Activated naive CD4-positive, alpha-beta T cell treated with anti-CD3 and anti-CD28 coated beads, Interleukin-2, amount 50 U/mL, for 24 hours (primary cell): Measurements from ENCODE around the gene AHCYL1.
A peak's percentile ranks its signal among the peaks of the same experiment; 100 is the strongest.

Source experiments
- H3K27ac Mint-ChIP-seq: one replicate; pipeline ENCODE4 v1.8.0; 2021; ENCODE audit warnings: mild to moderate bottlenecking, mixed read lengths
- H3K27me3 Mint-ChIP-seq: one replicate; pipeline ENCODE4 v1.8.0; 2021; ENCODE audit warnings: mixed read lengths
- H3K36me3 Mint-ChIP-seq: one replicate; pipeline ENCODE4 v1.8.0; 2021; ENCODE audit warnings: mixed read lengths
- H3K4me1 Mint-ChIP-seq: one replicate; pipeline ENCODE4 v1.8.0; 2021; ENCODE audit warnings: mixed read lengths
- H3K4me3 Mint-ChIP-seq: one replicate; pipeline ENCODE4 v1.8.0; 2021; ENCODE audit warnings: mild to moderate bottlenecking, mixed read lengths
- H3K9me3 Mint-ChIP-seq: one replicate; pipeline ENCODE4 v1.8.0; 2021; ENCODE audit warnings: mixed read lengths

Gene AHCYL1

DNA sequence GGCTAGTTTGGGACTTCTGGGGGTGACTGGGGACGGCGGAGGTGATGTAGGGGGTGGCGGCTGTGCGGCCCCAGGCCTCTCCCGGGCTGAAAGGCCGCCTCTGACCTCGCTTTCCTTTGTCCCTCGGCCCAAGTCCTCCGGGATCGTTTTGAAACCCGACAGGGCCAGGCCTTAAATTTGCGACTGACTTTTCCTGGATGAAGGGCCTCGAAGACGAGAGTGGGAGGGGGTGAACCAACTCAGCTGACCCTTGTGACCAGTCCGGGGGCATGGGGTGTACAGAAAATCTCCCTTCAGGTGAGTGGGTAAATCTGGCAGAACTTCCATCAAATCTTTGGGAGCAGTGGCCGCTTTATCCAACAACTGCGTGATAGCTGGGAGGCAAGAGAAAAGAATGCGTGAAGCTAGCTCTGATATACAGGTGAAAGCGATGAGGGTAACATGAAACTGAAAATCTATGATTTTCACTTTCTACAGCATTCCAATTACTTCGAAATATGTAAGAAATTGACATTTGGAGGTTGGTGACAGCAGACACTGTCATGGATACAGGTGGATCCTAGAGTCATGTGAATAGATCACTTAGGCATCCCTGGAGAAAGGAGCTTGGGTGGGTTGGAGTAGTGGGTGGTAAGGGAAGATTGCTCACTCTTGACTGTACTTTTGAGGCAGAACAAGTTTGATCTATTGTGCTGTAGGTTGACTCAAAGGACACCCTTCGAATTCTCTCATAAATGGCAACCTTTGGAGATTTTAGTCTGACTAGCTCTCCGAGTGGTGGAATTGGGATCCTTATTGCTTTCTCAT is 885 bp downstream of the AHCYL1 start:
- no peaks in the 10 kb centered on the region for H3K9me3 Mint-ChIP-seq
- H3K27ac Mint-ChIP-seq = peak overlapping the region; percentile 98
- peak overlapping the region; percentile 99 for H3K4me3 Mint-ChIP-seq
- H3K4me1 Mint-ChIP-seq = peaks cover 50% of the 10 kb centered on the region
- peaks cover 1% of the 10 kb centered on the region for H3K36me3 Mint-ChIP-seq
- no peaks in the 10 kb centered on the region for H3K27me3 Mint-ChIP-seq

GRCh38 chr1:109986054-109986444 is 1.5 kb downstream of the AHCYL1 start:
- no peaks in the 10 kb centered on the region for H3K9me3 Mint-ChIP-seq
- peak overlapping the region; percentile 98 for H3K27ac Mint-ChIP-seq
- no peaks in the 10 kb centered on the region for H3K27me3 Mint-ChIP-seq
- H3K4me1 Mint-ChIP-seq = peaks cover 54% of the 10 kb centered on the region
- H3K36me3 Mint-ChIP-seq = peaks cover 1% of the 10 kb centered on the region
- H3K4me3 Mint-ChIP-seq = peak overlapping the region; percentile 99

DNA sequence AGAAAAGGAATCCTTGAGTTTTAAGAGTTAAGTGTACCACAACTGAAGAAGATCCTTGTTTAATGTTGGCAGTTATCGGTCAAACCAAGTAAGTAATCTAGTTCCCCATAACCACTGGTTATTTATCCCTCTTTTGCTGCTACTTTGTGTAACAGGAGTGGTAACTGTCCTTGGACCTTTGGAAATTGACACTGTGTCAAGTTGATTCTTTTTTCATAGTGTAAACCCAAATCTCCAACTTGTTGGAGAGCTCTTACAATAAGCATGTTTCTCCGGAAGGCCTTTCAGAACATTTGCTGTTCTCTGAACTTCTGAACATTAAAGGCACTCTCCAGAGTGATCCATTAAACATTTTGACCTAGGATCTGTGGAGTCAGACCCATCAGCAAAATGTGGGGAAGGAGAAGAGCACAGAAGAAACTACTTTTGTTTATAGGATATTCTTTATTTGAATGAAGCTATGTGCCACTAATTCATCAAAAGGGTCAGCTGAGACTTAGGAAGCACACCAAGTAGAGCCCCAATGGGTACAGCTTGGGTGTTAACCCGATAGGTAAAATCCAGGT is 3.9 kb downstream of the AHCYL1 start:
- peaks cover 68% of the 10 kb centered on the region for H3K4me1 Mint-ChIP-seq
- no peak overlapping the region for H3K27ac Mint-ChIP-seq
- no peaks in the 10 kb centered on the region for H3K27me3 Mint-ChIP-seq
- H3K36me3 Mint-ChIP-seq = peaks cover 4% of the 10 kb centered on the region
- no peak overlapping the region for H3K4me3 Mint-ChIP-seq
- no peaks in the 10 kb centered on the region for H3K9me3 Mint-ChIP-seq

DNA sequence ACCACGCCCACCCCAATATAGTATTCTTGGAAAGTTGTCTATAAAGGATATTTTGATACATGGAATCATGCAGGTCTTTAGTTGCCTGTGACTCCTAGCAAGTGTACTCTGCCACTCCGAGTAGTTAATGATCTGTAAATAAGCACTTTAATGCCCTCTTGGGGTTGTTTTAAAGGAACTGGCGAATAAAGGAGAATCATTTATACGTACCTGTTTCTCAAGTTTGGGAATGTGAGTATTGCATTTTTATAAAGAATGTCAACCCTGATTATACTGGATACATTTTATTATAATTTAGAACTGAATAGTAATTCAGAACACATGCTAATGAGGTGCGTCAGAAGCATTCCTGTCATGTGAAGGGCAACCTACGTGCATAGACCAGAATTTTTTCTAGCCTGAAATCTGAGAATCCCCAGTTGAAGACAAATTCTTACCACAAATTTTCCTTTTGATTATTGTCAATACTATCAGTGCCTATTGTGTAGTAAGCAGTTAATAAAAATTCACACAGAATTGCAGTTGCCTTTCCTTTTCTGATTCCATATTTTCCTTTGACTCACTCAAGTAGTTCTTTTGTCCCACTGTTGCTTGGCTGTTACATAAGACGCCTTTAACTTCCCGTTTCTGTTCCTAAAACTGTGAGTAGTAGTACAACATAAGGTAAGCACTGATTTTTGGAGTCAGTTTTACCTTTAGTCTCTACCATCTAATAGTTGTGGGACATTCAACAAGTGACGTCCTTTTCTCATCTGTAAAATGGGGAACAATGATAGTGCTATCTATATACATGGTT is 5.1 kb downstream of the AHCYL1 start:
- H3K4me3 Mint-ChIP-seq = no peak overlapping the region
- peaks cover 67% of the 10 kb centered on the region for H3K4me1 Mint-ChIP-seq
- no peaks in the 10 kb centered on the region for H3K9me3 Mint-ChIP-seq
- H3K27me3 Mint-ChIP-seq = no peaks in the 10 kb centered on the region
- peaks cover 4% of the 10 kb centered on the region for H3K36me3 Mint-ChIP-seq
- H3K27ac Mint-ChIP-seq = no peak overlapping the region

GRCh38 chr1:109990302-109990653 is 5.7 kb downstream of the AHCYL1 start:
- peaks cover 66% of the 10 kb centered on the region for H3K4me1 Mint-ChIP-seq
- H3K27me3 Mint-ChIP-seq = no peaks in the 10 kb centered on the region
- peaks cover 4% of the 10 kb centered on the region for H3K36me3 Mint-ChIP-seq
- no peak overlapping the region for H3K4me3 Mint-ChIP-seq
- H3K27ac Mint-ChIP-seq = no peak overlapping the region
- H3K9me3 Mint-ChIP-seq = no peaks in the 10 kb centered on the region

DNA sequence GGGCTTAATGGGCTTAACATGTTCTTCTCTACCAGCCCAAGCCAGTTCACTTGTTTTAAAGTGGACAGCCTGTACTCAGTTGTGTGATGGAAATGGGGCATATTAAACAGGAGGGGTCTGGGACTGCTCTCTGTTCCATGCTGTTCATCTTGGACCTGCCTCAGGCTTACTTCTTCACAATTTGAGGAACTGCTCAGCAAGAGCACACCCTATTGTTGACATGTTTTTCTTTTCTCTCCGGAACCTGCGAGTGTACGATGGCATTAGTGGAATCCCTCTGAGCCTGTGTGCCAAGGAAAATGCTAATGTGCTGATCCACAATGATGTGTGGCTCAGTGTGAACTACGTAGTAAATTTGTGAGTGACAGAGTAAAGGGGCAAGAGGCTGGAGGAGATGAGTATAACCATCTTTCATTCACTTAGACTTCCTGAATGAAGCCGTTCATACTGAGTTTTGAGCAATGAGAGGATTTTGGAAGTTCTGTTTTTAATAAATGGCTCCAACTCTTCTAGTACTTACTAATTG is 6.9 kb downstream of the AHCYL1 start:
- H3K27ac Mint-ChIP-seq = no peak overlapping the region
- no peaks in the 10 kb centered on the region for H3K9me3 Mint-ChIP-seq
- H3K27me3 Mint-ChIP-seq = no peaks in the 10 kb centered on the region
- peaks cover 62% of the 10 kb centered on the region for H3K4me1 Mint-ChIP-seq
- H3K4me3 Mint-ChIP-seq = no peak overlapping the region
- H3K36me3 Mint-ChIP-seq = peaks cover 4% of the 10 kb centered on the region

DNA sequence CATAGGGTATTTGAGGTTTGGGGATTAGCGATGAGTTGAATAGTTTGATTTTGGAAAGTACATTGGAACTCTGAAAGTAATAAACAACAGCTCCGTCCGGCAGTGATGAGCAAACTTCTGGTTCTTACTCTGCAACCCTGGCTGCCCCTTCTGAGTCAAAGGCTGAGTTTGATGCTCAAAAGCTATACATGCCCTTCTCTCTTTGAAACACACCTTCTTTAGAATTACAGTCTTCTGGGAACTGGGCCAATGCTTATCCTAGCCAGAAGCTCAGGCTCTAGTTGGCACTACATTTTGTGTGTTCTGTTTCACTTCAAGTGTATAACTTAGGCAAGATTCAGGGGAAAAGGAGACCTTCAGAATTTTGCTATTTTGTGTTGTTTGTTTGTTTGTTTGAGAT is 9.3 kb downstream of the AHCYL1 start:
- H3K4me3 Mint-ChIP-seq = no peak overlapping the region
- H3K4me1 Mint-ChIP-seq = peaks cover 49% of the 10 kb centered on the region
- no peaks in the 10 kb centered on the region for H3K9me3 Mint-ChIP-seq
- no peak overlapping the region for H3K27ac Mint-ChIP-seq
- no peaks in the 10 kb centered on the region for H3K27me3 Mint-ChIP-seq
- H3K36me3 Mint-ChIP-seq = peaks cover 4% of the 10 kb centered on the region

- peaks cover 4% of the 10 kb centered on the region for H3K36me3 Mint-ChIP-seq
- H3K4me1 Mint-ChIP-seq = peaks cover 43% of the 10 kb centered on the region
- no peak overlapping the region for H3K27ac Mint-ChIP-seq
Measured at GRCh38 chr1:109994654-109995053, 10.1 kb downstream of the AHCYL1 start.

GRCh38 chr1:109995536-109995935 is 11.0 kb downstream of the AHCYL1 start:
- H3K27me3 Mint-ChIP-seq = no peaks in the 10 kb centered on the region
- H3K9me3 Mint-ChIP-seq = no peaks in the 10 kb centered on the region
- no peak overlapping the region for H3K4me3 Mint-ChIP-seq
- no peak overlapping the region for H3K27ac Mint-ChIP-seq
- peaks cover 37% of the 10 kb centered on the region for H3K4me1 Mint-ChIP-seq
- peaks cover 4% of the 10 kb centered on the region for H3K36me3 Mint-ChIP-seq

More at GRCh38 chr1:109994654-109995053, 10.1 kb downstream of the AHCYL1 start:
- Mint-ChIP-seq H3K27me3 (no peaks in the 10 kb centered on the region), H3K4me3 (no peak overlapping the region), H3K9me3 (no peaks in the 10 kb centered on the region)

- no peak overlapping the region for H3K4me3 Mint-ChIP-seq
- peaks cover 4% of the 10 kb centered on the region for H3K36me3 Mint-ChIP-seq
- H3K27ac Mint-ChIP-seq = no peak overlapping the region
- no peaks in the 10 kb centered on the region for H3K9me3 Mint-ChIP-seq
- H3K27me3 Mint-ChIP-seq = no peaks in the 10 kb centered on the region
- H3K4me1 Mint-ChIP-seq = peaks cover 29% of the 10 kb centered on the region
Measured at GRCh38 chr1:109996476-109996875, 11.9 kb downstream of the AHCYL1 start.

DNA sequence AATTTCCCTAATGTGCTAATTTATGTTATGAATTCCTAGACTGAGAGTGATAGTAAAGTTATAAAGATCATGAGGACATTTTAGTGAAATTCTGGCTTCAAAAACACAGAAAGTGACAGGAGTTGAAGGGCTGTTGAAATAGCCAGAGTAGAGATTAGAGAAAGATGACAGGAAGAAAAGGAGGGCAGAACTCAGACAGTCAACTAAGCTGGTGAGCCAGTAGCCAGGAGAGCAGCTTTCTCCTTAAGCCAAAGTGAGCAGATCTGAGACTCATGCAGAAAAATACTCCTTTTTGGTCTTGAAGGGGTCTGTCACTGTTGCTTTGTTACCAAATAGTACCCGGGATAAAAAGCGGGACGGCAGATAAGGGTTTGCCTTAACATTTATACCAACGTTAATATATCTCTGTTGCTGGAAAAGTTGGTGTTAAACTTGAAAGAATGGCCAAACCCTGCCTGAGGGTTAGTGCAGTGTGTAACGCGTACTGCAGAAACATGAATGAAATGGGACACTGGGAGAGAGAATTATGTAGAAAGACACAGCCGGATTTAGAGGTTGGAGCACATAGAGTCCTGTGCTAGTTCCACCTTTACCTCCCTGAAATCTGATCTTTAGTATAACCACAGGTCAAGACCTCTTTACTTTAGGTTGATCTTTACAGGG is 12.8 kb downstream of the AHCYL1 start:
- Mint-ChIP-seq H3K4me1 (peaks cover 27% of the 10 kb centered on the region), H3K36me3 (peaks cover 2% of the 10 kb centered on the region), H3K4me3 (no peak overlapping the region), H3K27me3 (no peaks in the 10 kb centered on the region), H3K27ac (no peak overlapping the region), H3K9me3 (no peaks in the 10 kb centered on the region)

- Mint-ChIP-seq H3K4me3 (no peak overlapping the region), H3K9me3 (no peaks in the 10 kb centered on the region), H3K27ac (no peak overlapping the region), H3K36me3 (peaks cover 2% of the 10 kb centered on the region), H3K27me3 (no peaks in the 10 kb centered on the region), H3K4me1 (peaks cover 30% of the 10 kb centered on the region)
Measured at GRCh38 chr1:109997867-109998229, 13.3 kb downstream of the AHCYL1 start.

GRCh38 chr1:110002695-110003094 is 18.1 kb downstream of the AHCYL1 start:
- Mint-ChIP-seq H3K27ac (no peak overlapping the region), H3K9me3 (no peaks in the 10 kb centered on the region), H3K27me3 (no peaks in the 10 kb centered on the region), H3K36me3 (no peaks in the 10 kb centered on the region), H3K4me1 (peaks cover 38% of the 10 kb centered on the region), H3K4me3 (no peak overlapping the region)

DNA sequence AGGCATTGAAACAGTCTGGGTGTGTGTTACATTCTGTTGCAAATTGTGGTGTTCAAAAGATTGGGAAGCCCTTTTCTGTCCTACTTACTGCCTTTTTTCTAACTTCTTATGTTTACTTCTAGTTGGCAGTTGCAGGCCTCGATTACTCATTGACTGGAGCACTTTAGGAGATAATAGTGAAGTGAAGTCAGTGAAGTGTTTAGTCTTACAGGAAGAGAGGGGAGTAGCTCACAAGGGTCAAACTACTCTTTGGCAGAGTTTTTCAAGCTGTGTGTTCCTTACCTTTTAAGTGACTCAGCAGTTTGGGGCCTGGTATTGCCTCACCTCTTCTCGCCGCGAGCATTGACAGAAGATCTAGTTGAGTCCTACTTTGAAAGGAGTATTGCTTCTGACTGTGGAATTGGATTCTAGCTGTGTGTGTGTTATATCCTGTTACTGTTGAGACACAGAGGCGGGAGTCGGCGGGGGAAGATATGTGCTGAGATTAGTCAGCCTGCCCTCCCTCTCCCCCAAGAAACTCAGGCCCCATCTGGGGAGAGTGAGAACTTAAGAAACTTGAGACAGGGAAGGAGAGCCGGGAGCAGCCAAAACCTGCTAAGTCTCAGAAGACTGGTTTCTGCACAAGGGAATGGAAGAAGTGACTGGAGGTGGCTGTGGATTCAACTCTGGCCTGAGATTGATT is 19.3 kb downstream of the AHCYL1 start:
- Mint-ChIP-seq H3K4me3 (peak overlapping the region; percentile 81), H3K4me1 (peaks cover 37% of the 10 kb centered on the region), H3K27me3 (no peaks in the 10 kb centered on the region), H3K27ac (peak overlapping the region; percentile 84), H3K36me3 (no peaks in the 10 kb centered on the region), H3K9me3 (no peaks in the 10 kb centered on the region)

- Mint-ChIP-seq H3K4me3 (peak overlapping the region; percentile 81), H3K27me3 (no peaks in the 10 kb centered on the region), H3K36me3 (peaks cover 2% of the 10 kb centered on the region), H3K9me3 (no peaks in the 10 kb centered on the region), H3K27ac (peak overlapping the region; percentile 84), H3K4me1 (peaks cover 37% of the 10 kb centered on the region)
Measured at GRCh38 chr1:110004583-110004982, 20.0 kb downstream of the AHCYL1 start.
